Placental epithelial cell (primary cell): ENCODE results near the gene ANXA11. TPM values are rescaled to one million over a fixed set of nuclear protein-coding genes. Genes with fewer than 3 reads are reported as not detected.

ENCODE experiments used
- small RNA-seq: library from RNA; depleted of rRNA; stranded (forward); fragments of <200 nt; gene quantifications from one replicate; pipeline ENCODE3, GENCODE V24; 2012
- total RNA-seq: library from RNA; depleted of rRNA; stranded (reverse); fragments of >200 nt; gene quantifications from 2 replicates; pipeline ENCODE4 v1.2.3, GENCODE V29; 2012

The ANXA11 gene
- 78.1 and 119 TPM in 2 replicates for total RNA-seq

GRCh38 chr10:80205477-80206276 is at the start of gene ANXA11:
Gene ANXA11, minus strand, starts transcription at chr10:80205537. Its CDS starts 32,676 bp downstream, at chr10:80172861.

DNA sequence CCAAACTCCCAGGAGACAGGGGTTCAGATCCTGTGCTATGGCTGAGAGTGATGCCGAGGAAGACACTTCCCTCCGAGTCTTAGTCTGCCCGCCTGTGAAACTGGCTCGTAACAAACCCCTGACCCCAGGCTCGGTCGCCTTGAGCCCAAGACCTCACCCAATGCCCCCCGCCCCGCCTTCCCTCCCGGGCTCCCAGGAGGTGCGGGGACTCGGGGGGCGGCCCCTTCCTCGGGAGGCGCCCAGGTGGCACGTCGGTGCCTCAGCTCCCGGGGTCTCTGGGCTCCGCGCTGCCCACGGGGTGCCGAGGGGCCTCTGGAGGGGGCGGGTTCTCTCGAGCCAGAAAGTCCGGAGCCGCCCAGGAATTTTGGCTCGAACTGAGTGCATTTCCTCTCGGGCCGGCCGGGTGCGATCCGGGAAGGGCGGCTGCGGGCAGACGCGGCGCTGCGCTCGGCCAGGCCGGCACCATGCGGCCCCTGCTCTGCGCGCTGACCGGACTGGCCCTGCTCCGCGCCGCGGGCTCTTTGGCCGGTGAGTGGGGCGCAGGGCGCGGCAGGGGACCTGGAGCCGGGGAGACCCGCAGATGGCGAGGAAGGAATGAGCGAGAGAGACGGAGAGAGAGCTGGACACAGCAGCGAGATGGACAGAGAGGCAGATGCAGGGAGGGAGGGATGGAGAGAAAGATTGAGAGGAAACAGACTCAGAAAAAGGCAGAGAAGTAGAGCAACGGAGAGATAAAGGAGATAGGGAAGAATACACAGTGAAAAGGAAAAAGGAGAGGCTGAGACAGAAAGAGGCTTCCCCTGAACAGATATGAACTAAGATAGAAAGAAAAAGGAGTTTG is 72.8 kb downstream of the ANXA11 start, which contains the start of gene PLAC9:
TSS of gene PLAC9 (plus strand) at position 432 of the 841 bp plus-strand sequence. CDS start at position 465, 33 bp downstream.

Small RNA genes within 50 kb of the gene (small RNA-seq; reads per million reads assigned to genes)
- gene RPS12P2, result not detected

Other genes starting within 250 kb of the ANXA11 start
- 13.0 and 14.6 TPM in 2 replicates for gene TMEM254, start 126.9 kb downstream of the ANXA11 start, total RNA-seq
- not detected in 2 replicates for gene PLAC9, start 72.8 kb downstream of the ANXA11 start, total RNA-seq
- not detected in 2 replicates for gene MAT1A, start 84.1 kb upstream of the ANXA11 start, total RNA-seq
- not detected in 2 replicates for gene DYDC1, start 151.2 kb upstream of the ANXA11 start, total RNA-seq
- gene DYDC2, start 151.2 kb upstream of the ANXA11 start, total RNA-seq, result not detected in 2 replicates
- gene PRXL2A, start 203.0 kb upstream of the ANXA11 start, total RNA-seq, result 0.39 and 0.98 TPM in 2 replicates
- 19.2 and 77.0 TPM in 2 replicates for gene TSPAN14, start 248.8 kb upstream of the ANXA11 start, total RNA-seq